A673 (cell line): ENCODE results near the gene HECTD4.

ENCODE experiments used
- EZH2 ChIP-seq: fragments of 200-600 bp; sonication (generic); IDR thresholded peaks from 2 replicates; pipeline ENCODE4 v1.6.1; 2017; ENCODE audit warnings: borderline replicate concordance, low read depth, mild to moderate bottlenecking, mixed read lengths, antibody characterized with exemption, low read length; ENCODE audit not compliant: poor library complexity, severe bottlenecking
- TF ChIP-seq, protein P1 (sequence below): fragments of 300-800, 200-600 bp; sonication (generic); conservative IDR thresholded peaks from 2 replicates; pipeline ENCODE4 v1.5.1; 2017; ENCODE audit warnings: low read depth, mild to moderate bottlenecking, antibody characterized with exemption, low read length, moderate library complexity, mixed read lengths

DNA sequence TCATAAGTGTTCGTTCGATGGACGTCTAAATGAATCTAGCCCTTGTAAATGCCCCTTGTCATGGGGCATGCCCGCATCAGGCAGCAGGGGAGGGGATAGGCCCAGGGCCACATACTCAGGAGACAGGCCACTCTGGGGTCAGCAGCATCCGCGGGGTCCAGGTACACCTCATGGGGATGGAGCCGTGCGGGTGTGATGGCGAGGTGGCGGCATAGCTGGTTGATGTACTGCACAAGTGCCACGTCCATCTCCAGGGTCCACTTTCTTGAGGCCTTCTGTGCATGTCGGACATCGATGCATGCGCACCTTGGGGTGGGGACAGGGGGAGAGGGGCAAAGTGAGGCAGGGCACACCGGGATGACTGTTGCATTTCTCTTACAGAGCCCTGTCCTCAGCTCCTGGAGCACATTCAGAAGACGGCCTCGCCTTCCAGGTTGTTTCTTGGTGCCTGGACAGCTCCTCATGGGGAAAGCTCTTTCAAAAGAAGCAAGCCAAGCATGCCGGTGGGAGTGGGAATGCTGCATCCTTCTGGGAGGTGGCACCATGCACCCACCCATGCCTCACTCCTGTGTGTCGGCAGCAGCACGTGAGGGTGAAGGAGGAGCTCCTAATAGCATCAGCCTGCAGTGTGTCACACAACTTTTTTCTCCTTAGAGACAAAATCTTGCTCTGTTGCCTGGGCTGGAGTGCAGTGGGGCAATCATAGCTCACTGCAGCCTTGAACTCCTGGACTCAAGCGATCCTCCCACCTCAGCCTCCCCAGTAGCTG lies 209.5 kb downstream of the HECTD4 start:
- TF ChIP-seq, protein P1, sequence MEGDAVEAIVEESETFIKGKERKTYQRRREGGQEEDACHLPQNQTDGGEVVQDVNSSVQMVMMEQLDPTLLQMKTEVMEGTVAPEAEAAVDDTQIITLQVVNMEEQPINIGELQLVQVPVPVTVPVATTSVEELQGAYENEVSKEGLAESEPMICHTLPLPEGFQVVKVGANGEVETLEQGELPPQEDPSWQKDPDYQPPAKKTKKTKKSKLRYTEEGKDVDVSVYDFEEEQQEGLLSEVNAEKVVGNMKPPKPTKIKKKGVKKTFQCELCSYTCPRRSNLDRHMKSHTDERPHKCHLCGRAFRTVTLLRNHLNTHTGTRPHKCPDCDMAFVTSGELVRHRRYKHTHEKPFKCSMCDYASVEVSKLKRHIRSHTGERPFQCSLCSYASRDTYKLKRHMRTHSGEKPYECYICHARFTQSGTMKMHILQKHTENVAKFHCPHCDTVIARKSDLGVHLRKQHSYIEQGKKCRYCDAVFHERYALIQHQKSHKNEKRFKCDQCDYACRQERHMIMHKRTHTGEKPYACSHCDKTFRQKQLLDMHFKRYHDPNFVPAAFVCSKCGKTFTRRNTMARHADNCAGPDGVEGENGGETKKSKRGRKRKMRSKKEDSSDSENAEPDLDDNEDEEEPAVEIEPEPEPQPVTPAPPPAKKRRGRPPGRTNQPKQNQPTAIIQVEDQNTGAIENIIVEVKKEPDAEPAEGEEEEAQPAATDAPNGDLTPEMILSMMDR: no peak
- TF ChIP-seq EZH2: no peak
